ENCODE measurements around the gene LRRC37B.
"Not testable (repeated sequence)": the region's sequence is repeated elsewhere in the genome, so short reads cannot be mapped to it uniquely, and the experiment has no call there.

DNA sequence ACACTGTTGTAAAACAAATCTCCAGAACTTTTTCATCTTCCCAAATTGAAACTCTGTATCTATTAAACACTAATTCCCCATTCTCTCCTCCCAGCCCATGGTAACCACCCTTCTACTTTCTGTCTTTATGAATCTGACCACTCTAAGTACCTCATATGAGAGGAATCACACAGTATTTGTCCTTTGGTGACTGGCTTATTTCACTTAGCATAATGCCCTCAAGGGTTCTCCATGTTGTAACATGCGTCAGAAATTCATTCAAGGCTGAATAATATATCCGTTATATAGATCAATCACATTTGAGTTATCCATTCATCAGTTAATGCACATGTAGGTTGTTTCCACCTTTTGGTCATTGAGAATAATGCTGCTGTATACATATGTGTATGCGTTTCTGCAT lies 48.2 kb downstream of the LRRC37B start:
- TF ChIP-seq TSHZ1 (tag by site-specific recombination; IDR thresholded peaks at IDR 0.05; ENCODE audit: borderline replicate concordance); CTCF (tag by site-specific recombination; IDR thresholded peaks at IDR 0.05); YY1 (tag by site-specific recombination; IDR thresholded peaks at IDR 0.05); ZNF18 (tag by site-specific recombination; IDR thresholded peaks at IDR 0.05); ZNF146 (tag by site-specific recombination; IDR thresholded peaks at IDR 0.05); PRDM4 (tag by site-specific recombination; IDR thresholded peaks at IDR 0.05); ZNF24 (tag by site-specific recombination; IDR thresholded peaks at IDR 0.05); ZNF324 (tag by site-specific recombination; IDR thresholded peaks at IDR 0.05); ZNF175 (tag by site-specific recombination; IDR thresholded peaks at IDR 0.05); ATF2 (tag by site-specific recombination; IDR thresholded peaks at IDR 0.05; ENCODE audit: low read depth); REPIN1 (tag by site-specific recombination; IDR thresholded peaks at IDR 0.05; ENCODE audit: low read depth); SETDB1 (IDR thresholded peaks at IDR 0.05; ENCODE audit: insufficient read length, low read length): not testable (repeated sequence)
- TF ChIP-seq, protein P1, sequence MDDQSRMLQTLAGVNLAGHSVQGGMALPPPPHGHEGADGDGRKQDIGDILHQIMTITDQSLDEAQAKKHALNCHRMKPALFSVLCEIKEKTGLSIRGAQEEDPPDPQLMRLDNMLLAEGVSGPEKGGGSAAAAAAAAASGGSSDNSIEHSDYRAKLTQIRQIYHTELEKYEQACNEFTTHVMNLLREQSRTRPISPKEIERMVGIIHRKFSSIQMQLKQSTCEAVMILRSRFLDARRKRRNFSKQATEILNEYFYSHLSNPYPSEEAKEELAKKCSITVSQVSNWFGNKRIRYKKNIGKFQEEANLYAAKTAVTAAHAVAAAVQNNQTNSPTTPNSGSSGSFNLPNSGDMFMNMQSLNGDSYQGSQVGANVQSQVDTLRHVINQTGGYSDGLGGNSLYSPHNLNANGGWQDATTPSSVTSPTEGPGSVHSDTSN (CRISPR knock-in tag; IDR thresholded peaks at IDR 0.05): not testable (repeated sequence)
